Measurements from ENCODE around the gene IL11. TPM values are rescaled to one million over a fixed set of nuclear protein-coding genes. Genes with fewer than 3 reads are reported as not detected.
"Not testable (repeated sequence)": the region's sequence is repeated elsewhere in the genome, so short reads cannot be mapped to it uniquely, and the experiment has no call there.

The IL11 gene
- total RNA-seq, 1 experiment from 2014 or later, result 0.97 TPM

- Mint-ChIP-seq H3K4me1 (ENCODE audit: low read depth, unreplicated experiment) (peaks cover 17% of the 10 kb centered on the region), H3K4me3 (ENCODE audit: low read depth, unreplicated experiment) (no peak overlapping the region), H3K9me3 (ENCODE audit: low read depth, unreplicated experiment) (peaks cover 2% of the 10 kb centered on the region), H3K27ac (ENCODE audit: unreplicated experiment) (no peak overlapping the region), H3K36me3 (ENCODE audit: insufficient read depth, unreplicated experiment) (peaks cover 39% of the 10 kb centered on the region), H3K27me3 (ENCODE audit: unreplicated experiment) (peaks cover 39% of the 10 kb centered on the region)
- TF ChIP-seq, protein P1, sequence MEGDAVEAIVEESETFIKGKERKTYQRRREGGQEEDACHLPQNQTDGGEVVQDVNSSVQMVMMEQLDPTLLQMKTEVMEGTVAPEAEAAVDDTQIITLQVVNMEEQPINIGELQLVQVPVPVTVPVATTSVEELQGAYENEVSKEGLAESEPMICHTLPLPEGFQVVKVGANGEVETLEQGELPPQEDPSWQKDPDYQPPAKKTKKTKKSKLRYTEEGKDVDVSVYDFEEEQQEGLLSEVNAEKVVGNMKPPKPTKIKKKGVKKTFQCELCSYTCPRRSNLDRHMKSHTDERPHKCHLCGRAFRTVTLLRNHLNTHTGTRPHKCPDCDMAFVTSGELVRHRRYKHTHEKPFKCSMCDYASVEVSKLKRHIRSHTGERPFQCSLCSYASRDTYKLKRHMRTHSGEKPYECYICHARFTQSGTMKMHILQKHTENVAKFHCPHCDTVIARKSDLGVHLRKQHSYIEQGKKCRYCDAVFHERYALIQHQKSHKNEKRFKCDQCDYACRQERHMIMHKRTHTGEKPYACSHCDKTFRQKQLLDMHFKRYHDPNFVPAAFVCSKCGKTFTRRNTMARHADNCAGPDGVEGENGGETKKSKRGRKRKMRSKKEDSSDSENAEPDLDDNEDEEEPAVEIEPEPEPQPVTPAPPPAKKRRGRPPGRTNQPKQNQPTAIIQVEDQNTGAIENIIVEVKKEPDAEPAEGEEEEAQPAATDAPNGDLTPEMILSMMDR (IDR thresholded peaks at IDR 0.05; ENCODE audit: unreplicated experiment), result no peak
- BruUV-seq (replicated peaks), result no TSS peak
- CTCF ChIA-PET, result no interaction called here
- intact Hi-C loops (cut with micrococcal nuclease; ENCODE audit: unreplicated experiment), result no loop called here
- DNase-seq, result no peak
These were observed 39.9 kb upstream of the IL11 start for GRCh38 chr19:55410168-55410567.

DNA sequence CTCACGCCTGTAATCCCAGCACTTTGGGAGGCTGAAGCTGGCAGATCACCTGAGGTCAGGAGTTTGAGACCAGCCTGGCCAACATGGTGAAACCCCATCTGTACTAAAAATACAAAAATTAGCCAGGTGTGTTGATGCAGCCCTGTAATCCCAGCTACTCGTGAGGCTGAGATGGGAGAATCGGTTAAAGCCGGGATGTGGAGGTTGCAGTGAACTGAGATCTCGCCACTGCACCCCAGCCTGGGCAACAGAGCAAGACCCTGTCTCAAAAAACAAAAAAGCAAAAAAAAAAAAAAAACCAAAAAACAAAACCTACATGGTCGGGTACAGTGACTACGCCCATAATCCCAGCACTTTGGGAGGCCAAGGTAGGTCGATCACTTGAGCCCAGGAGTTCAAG is 38.9 kb upstream of the IL11 start:
- H3K4me3 Mint-ChIP-seq (ENCODE audit: low read depth, unreplicated experiment); intact Hi-C loops (cut with micrococcal nuclease; ENCODE audit: unreplicated experiment); DNase-seq; H3K9me3 Mint-ChIP-seq (ENCODE audit: low read depth, unreplicated experiment); BruUV-seq (replicated peaks): not testable (repeated sequence)
- Mint-ChIP-seq H3K27me3 (ENCODE audit: unreplicated experiment) (peaks cover 29% of the 10 kb centered on the region), H3K27ac (ENCODE audit: unreplicated experiment) (peak overlapping the region; percentile 96), H3K36me3 (ENCODE audit: insufficient read depth, unreplicated experiment) (peaks cover 49% of the 10 kb centered on the region), H3K4me1 (ENCODE audit: low read depth, unreplicated experiment) (peaks cover 17% of the 10 kb centered on the region)
- CTCF ChIA-PET, result interaction anchor here (0.7 kb wide), 1 partner anchor 218 kb away, joined by 6 read pairs; no protein-coding TSS in a partner anchor

DNA sequence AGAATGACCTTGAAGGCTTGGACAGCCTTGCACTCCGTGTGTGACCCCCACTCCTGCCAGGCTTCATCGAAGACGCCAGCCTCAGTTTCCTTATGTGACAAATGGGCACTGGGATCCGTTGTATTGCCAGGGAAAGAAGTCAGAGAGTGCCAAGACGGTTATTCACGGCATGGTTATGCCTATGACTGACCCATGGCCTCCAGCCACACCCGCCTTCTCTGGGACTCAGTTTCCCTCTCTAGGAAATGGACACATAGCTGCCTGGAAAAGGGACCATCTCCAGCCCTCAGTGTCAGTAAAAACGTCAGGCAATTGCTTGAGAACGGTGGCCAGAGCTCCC is 38.2 kb upstream of the IL11 start:
- TF ChIP-seq, protein P1 (IDR thresholded peaks at IDR 0.05; ENCODE audit: unreplicated experiment), result no peak
- peaks cover 56% of the 10 kb centered on the region for H3K36me3 Mint-ChIP-seq (ENCODE audit: insufficient read depth, unreplicated experiment)
- TSS peak; percentile 76 for BruUV-seq (replicated peaks)
- peaks cover 24% of the 10 kb centered on the region for H3K27me3 Mint-ChIP-seq (ENCODE audit: unreplicated experiment)
- H3K4me1 Mint-ChIP-seq (ENCODE audit: low read depth, unreplicated experiment), result peaks cover 17% of the 10 kb centered on the region
- H3K4me3 Mint-ChIP-seq (ENCODE audit: low read depth, unreplicated experiment), result peak overlapping the region; percentile 78
- DNase-seq, result no peak
- CTCF ChIA-PET, result no interaction called here
- peaks cover 2% of the 10 kb centered on the region for H3K9me3 Mint-ChIP-seq (ENCODE audit: low read depth, unreplicated experiment)
- intact Hi-C loops (cut with micrococcal nuclease; ENCODE audit: unreplicated experiment), result no loop called here
- H3K27ac Mint-ChIP-seq (ENCODE audit: unreplicated experiment), result peak overlapping the region; percentile 96

DNA sequence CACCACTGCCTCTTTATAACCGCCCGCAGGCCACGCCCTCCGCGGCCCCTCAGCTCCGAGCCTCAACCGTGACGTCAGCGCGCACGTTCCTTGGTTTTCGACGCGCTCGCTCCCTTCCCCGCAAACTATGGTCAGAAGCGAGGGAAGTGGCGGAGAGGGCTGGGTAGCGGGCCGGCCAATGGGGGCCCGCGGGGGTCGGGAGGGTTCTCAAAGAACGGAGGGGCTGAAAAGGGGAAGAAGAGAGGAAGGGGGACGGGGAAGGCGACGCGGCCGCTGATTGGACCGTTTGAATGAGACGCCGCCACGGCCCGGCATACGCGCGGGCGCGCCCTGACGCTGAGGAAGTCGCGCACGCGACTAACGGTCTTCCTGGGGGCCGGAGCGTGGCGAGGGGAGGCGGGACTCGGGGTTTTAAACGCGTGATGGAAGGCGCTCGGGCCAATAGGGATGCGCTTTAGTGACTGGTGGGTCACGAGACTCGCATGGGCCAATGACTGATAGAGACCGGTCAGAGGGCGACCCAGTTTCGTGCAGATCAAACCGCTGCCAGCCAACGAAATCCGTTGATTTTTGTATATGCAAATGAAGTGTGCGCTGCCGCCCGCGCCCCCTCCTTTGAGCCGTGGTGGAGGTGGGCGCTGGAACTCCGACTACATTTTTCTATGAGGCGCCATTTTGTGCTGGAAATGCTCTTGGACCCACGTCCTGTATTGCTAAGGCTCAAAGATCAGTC is 37.7 kb upstream of the IL11 start:
- intact Hi-C loops (cut with micrococcal nuclease; ENCODE audit: unreplicated experiment), result no loop called here
- H3K27ac Mint-ChIP-seq (ENCODE audit: unreplicated experiment), result peak overlapping the region; percentile 96
- H3K9me3 Mint-ChIP-seq (ENCODE audit: low read depth, unreplicated experiment), result peaks cover 2% of the 10 kb centered on the region
- peaks cover 24% of the 10 kb centered on the region for H3K27me3 Mint-ChIP-seq (ENCODE audit: unreplicated experiment)
- H3K4me3 Mint-ChIP-seq (ENCODE audit: low read depth, unreplicated experiment), result peak overlapping the region; percentile 78
- peak; percentile 98 for DNase-seq
- BruUV-seq (replicated peaks), result no TSS peak
- peaks cover 17% of the 10 kb centered on the region for H3K4me1 Mint-ChIP-seq (ENCODE audit: low read depth, unreplicated experiment)
- peaks cover 61% of the 10 kb centered on the region for H3K36me3 Mint-ChIP-seq (ENCODE audit: insufficient read depth, unreplicated experiment)
- TF ChIP-seq, protein P1 (IDR thresholded peaks at IDR 0.05; ENCODE audit: unreplicated experiment), result no peak
- CTCF ChIA-PET, result interaction anchor here (0.7 to 1.4 kb wide), 2 partner anchors 21 to 248 kb away, joined by 3 read pairs; no protein-coding TSS in a partner anchor

DNA sequence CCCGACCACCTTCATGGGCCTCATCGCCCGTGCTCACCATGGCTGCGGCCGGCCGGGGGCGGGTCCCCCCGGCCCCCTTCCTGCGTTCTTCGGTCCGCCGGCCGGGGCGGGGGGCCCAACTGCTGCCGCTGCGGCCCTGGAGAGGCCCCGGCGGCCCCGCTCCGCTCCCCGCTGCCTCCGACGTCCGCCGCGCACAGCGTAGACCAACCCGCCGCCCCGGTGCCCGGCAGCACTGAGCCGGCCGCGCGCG is 37.2 kb upstream of the IL11 start, which contains the start of gene UBE2S:
Gene UBE2S (minus strand): TSS at position 239 of the 250 bp plus-strand sequence. CDS start 199 bp downstream, at position 40.
- DNase-seq; BruUV-seq (replicated peaks); H3K9me3 Mint-ChIP-seq (ENCODE audit: low read depth, unreplicated experiment); intact Hi-C loops (cut with micrococcal nuclease; ENCODE audit: unreplicated experiment): not testable (repeated sequence)
- H3K4me1 Mint-ChIP-seq (ENCODE audit: low read depth, unreplicated experiment), result peaks cover 17% of the 10 kb centered on the region
- H3K4me3 Mint-ChIP-seq (ENCODE audit: low read depth, unreplicated experiment), result peak within 1 kb of the TSS; percentile 78
- peaks cover 66% of the 10 kb centered on the region for H3K36me3 Mint-ChIP-seq (ENCODE audit: insufficient read depth, unreplicated experiment)
- peak within 1 kb of the TSS; percentile 96 for H3K27ac Mint-ChIP-seq (ENCODE audit: unreplicated experiment)
- H3K27me3 Mint-ChIP-seq (ENCODE audit: unreplicated experiment), result peaks cover 24% of the 10 kb centered on the region
- CTCF ChIA-PET, result interaction anchor here (0.7 to 1.4 kb wide), 2 partner anchors 22 to 247 kb away, joined by 3 read pairs; no protein-coding TSS in a partner anchor

All from Calu3 (cell line).